Peyer's patch (tissue), 4 donors: ENCODE measurements around the gene BICD2.

Source experiments
- POLR2A ChIP-seq, 2 donors: fragments of 450-650 bp; IDR thresholded peaks; one replicate each; pipeline ENCODE4 v1.5.1; 2017; ENCODE audit warnings: antibody characterized with exemption in 2 of 2, mild to moderate bottlenecking in 2 of 2, moderate library complexity in 2 of 2
- TF ChIP-seq, protein P1 (sequence below), 6 experiments: fragments of 450-650 bp in 4 of 6; fragments of 200-600 bp in 2 of 6; sonication (generic) in 1 of 6; IDR thresholded peaks; one replicate each; pipeline ENCODE4 v1.5.1; 2017 to 2019; ENCODE audit warnings: antibody characterized with exemption in 6 of 6, mild to moderate bottlenecking in 3 of 6, moderate library complexity in 1 of 6

DNA sequence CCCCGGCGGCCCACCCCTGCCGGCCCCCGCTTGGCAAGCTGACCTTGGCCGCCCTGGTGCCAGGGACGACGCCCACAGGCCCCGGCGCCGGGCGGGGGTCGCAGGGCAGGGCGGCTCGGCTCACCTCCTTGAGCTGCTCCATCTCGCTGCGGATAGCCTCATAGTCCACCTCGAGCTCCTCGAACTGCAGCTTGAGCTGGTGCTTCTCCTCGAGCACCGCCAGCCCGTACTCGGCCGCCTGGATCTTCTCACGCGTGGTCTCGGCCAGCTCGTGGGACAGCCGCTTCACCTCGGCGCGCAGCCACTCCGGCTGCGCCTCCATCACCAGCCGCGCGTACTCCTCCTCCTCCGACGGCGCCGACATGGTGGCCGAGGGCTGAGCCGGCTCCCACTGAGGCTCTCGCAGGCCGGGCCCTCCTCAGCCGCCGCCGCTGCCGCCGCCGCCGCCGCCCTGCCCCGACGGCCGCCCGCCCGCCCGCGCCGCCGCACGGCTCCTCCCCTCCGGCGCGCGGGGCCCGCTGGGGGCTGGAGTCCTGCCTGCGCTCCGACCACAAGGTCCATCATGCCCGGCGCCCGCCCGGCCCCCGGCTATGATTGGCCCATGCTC, at the start of gene BICD2:
- TF ChIP-seq POLR2A (IDR thresholded peaks at IDR 0.05), result no peak
- TF ChIP-seq, protein P1, sequence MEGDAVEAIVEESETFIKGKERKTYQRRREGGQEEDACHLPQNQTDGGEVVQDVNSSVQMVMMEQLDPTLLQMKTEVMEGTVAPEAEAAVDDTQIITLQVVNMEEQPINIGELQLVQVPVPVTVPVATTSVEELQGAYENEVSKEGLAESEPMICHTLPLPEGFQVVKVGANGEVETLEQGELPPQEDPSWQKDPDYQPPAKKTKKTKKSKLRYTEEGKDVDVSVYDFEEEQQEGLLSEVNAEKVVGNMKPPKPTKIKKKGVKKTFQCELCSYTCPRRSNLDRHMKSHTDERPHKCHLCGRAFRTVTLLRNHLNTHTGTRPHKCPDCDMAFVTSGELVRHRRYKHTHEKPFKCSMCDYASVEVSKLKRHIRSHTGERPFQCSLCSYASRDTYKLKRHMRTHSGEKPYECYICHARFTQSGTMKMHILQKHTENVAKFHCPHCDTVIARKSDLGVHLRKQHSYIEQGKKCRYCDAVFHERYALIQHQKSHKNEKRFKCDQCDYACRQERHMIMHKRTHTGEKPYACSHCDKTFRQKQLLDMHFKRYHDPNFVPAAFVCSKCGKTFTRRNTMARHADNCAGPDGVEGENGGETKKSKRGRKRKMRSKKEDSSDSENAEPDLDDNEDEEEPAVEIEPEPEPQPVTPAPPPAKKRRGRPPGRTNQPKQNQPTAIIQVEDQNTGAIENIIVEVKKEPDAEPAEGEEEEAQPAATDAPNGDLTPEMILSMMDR (IDR thresholded peaks at IDR 0.05), result no peak
